ENCODE results near the gene ARHGAP8.
A peak's percentile ranks its signal among the peaks of the same experiment; 100 is the strongest.

ARHGAP8 gene

DNA sequence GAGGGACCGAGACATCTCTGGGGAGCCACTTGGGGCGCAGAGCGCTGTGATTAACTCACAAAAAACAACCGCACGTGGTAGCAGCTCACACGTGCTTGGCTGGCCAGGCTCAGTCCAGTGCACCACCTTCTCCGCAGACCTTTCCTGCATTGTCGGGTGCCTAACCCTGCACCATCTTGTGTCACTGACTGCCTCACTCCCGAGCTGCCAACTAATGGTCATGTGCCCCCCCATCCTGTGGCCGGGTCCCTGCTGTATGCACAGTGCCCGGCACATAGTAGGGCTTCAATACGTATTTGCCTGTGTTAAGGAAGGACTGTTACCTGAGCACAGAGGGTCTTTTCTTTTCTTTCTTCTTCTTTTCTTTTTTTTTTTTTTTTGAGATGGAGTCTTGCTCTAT is 71.9 kb downstream of the ARHGAP8 start:
- TF ChIP-seq CTCF (IDR thresholded peaks at IDR 0.05; ENCODE audit: extremely low read depth, insufficient read depth, missing control alignments): no peak
- no peak for DNase-seq (ENCODE audit: low spot score)
- in situ Hi-C loops (cut with MboI; ENCODE audit: low pct_unique_long_range_greater_than_20kb, low sequenced_read_pairs, unreplicated experiment): no loop called here

DNA sequence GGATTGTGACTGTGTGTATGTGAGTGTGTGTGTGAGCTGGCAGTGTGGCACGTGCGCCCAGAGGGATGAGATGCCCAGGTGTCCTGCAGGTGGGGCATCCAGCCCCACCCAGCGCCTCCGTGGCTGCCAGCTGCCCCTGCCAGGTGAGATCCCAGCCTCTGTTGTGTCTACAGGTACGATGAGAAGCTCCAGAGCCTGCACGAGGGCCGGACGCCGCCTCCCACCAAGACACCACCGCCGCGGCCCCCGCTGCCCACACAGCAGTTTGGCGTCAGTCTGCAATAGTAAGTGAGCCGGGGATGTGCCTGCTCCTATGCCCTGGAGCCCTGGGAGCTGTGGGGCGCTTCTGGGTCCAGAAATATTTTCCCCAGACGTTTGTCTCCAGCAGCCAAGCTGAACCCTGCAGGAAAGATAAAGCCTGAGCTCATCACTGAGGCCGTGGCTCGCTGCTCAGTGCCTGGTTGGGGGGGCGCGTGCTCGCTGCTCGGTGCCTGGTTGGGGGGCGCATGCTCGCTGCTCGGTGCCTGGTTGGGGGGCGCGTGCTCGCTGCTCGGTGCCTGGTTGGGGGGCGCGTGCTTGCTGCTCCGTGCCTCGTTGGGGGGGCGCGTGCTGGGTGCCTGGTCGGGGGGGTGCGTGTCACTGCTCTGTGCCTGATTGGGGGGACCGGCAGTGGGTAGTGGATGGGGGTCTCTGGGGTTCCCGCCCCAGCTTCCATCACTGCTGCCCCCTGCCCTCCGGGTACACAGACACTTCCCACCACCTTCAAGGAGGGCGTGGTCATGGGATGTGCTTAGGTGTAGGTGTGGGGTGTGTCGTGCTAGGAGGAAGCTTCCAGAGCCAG is 73.2 kb downstream of the ARHGAP8 start:
- no peak for TF ChIP-seq CTCF (IDR thresholded peaks at IDR 0.05; ENCODE audit: extremely low read depth, insufficient read depth, missing control alignments)
- in situ Hi-C loops (cut with MboI; ENCODE audit: low pct_unique_long_range_greater_than_20kb, low sequenced_read_pairs, unreplicated experiment): no loop called here
- DNase-seq (ENCODE audit: low spot score): no peak

GRCh38 chr22:44827666-44828190 is 75.4 kb downstream of the ARHGAP8 start:
- in situ Hi-C loops (cut with MboI; ENCODE audit: low pct_unique_long_range_greater_than_20kb, low sequenced_read_pairs, unreplicated experiment): no loop called here
- no peak for DNase-seq (ENCODE audit: low spot score)
- TF ChIP-seq CTCF (IDR thresholded peaks at IDR 0.05; ENCODE audit: extremely low read depth, insufficient read depth, missing control alignments): no peak

- peak; percentile 44 for TF ChIP-seq CTCF (IDR thresholded peaks at IDR 0.05; ENCODE audit: extremely low read depth, insufficient read depth, missing control alignments)
- DNase-seq (ENCODE audit: low spot score): peak; percentile 65
- in situ Hi-C loops (cut with MboI; ENCODE audit: low pct_unique_long_range_greater_than_20kb, low sequenced_read_pairs, unreplicated experiment): no loop called here
Observed at GRCh38 chr22:44828193-44828592, 75.8 kb downstream of the ARHGAP8 start.

DNA sequence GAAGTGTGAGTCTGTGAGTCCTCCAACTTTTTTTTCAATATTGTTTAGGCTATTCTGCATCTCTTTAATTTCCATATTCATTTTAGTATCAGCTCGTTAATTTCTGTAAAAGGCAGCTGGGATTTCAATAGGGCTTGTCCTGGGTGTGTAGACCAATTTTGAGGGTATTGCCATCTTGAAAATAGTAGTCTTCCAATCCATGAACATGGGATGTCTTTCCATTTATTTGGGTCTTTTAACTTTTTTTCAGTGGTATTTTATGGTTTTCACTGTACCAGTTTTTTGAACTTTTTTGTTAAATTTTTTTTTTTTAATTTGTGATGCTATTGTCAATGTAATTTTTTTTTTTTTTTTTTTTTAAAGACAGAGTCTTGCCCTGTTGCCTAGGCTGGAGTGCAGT is 79.5 kb downstream of the ARHGAP8 start:
- no peak for DNase-seq (ENCODE audit: low spot score)
- TF ChIP-seq CTCF (IDR thresholded peaks at IDR 0.05; ENCODE audit: extremely low read depth, insufficient read depth, missing control alignments): no peak
- in situ Hi-C loops (cut with MboI; ENCODE audit: low pct_unique_long_range_greater_than_20kb, low sequenced_read_pairs, unreplicated experiment): no loop called here

DNA sequence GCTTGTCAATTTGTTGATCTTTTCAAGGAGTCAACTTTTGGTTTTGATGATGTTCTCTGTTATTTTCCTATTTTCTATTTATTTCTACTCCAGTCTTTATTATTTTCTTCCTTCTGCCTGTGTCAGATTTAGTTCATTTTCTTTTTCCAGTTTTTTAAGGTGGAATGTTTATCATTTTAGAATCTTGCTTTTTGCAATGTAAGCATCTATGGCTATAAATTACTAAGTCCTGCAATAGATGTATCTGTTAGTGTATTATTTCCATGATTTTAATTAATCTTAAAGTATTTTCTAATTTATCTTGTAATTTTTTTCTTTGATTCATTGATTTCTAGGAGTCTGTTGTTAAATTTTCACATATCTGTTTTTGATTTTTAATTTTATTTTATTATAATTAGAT is 81.7 kb downstream of the ARHGAP8 start:
- DNase-seq (ENCODE audit: low spot score): no peak
- no peak for TF ChIP-seq CTCF (IDR thresholded peaks at IDR 0.05; ENCODE audit: extremely low read depth, insufficient read depth, missing control alignments)
- in situ Hi-C loops (cut with MboI; ENCODE audit: low pct_unique_long_range_greater_than_20kb, low sequenced_read_pairs, unreplicated experiment): no loop called here
